Liver (tissue), 9 donors: ENCODE data around the gene EEFSEC. TPM values are rescaled to one million over a fixed set of nuclear protein-coding genes. Genes with fewer than 3 reads are reported as not detected.

Experiments used
- DNase-seq: peaks from one replicate; pipeline ENCODE4 v3.0.0-alpha.2; 2017; ENCODE audit warnings: low spot score
- H3K27ac ChIP-seq, 2 donors: one replicate each; pipeline ENCODE4 v1.7.0; 2013; ENCODE audit warnings: inconsistent platforms in 2 of 2, low read length in 2 of 2, control low read depth in 1 of 2, low read depth in 1 of 2, mild to moderate bottlenecking in 1 of 2
- H3K27me3 ChIP-seq, 4 donors: one replicate each; pipeline versions ENCODE4 v1.6.1 to v1.7.0; 2013; ENCODE audit warnings: low read length in 3 of 4, inconsistent platforms in 1 of 4, mild to moderate bottlenecking in 1 of 4, moderate library complexity in 1 of 4; ENCODE audit not compliant: control insufficient read depth in 4 of 4, insufficient read depth in 4 of 4
- H3K36me3 ChIP-seq, 4 donors: one replicate each; pipeline versions ENCODE4 v1.6.1 to v1.7.0; 2013; ENCODE audit warnings: low read length in 3 of 4, mild to moderate bottlenecking in 3 of 4, low read depth in 1 of 4, moderate library complexity in 1 of 4; ENCODE audit not compliant: control insufficient read depth in 4 of 4, insufficient read depth in 3 of 4
- H3K4me1 ChIP-seq, 4 donors: one replicate each; pipeline versions ENCODE4 v1.6.1 to v1.7.0; 2013; ENCODE audit warnings: low read length in 3 of 4, mild to moderate bottlenecking in 3 of 4, moderate library complexity in 1 of 4; ENCODE audit not compliant: control insufficient read depth in 4 of 4, insufficient read depth in 4 of 4
- H3K4me3 ChIP-seq, 3 donors: one replicate each; pipeline versions ENCODE4 v1.6.1 to v1.7.0; 2013; ENCODE audit warnings: low read length in 3 of 3, control low read depth in 1 of 3, low read depth in 1 of 3, mild to moderate bottlenecking in 1 of 3
- H3K9ac ChIP-seq, 2 donors: one replicate each; pipeline ENCODE4 v1.7.0; 2013; ENCODE audit warnings: low read length in 2 of 2, mild to moderate bottlenecking in 2 of 2, moderate library complexity in 2 of 2, control low read depth in 1 of 2, low read depth in 1 of 2
- H3K9me3 ChIP-seq, 4 donors: one replicate each; pipeline versions ENCODE4 v1.6.1 to v1.7.0; 2013; ENCODE audit warnings: low read length in 3 of 4; ENCODE audit not compliant: control insufficient read depth in 4 of 4
- CTCF ChIP-seq: fragments of 150-350 bp; IDR thresholded peaks from 2 replicates; pipeline ENCODE4 v1.5.1; 2017; ENCODE audit warnings: improper control_type of control experiment, low read depth, low read length; ENCODE audit not compliant: missing input control
- EGR1 ChIP-seq, 2 donors: IDR thresholded peaks; 2 replicates each; pipeline ENCODE4 v1.6.1; 2016 to 2018; ENCODE audit warnings: antibody characterized with exemption in 2 of 2, low read depth in 2 of 2
- FOXA1 ChIP-seq: IDR thresholded peaks from 2 replicates; pipeline ENCODE4 v1.6.1; 2016; ENCODE audit warnings: antibody characterized with exemption
- FOXA2 ChIP-seq: IDR thresholded peaks from 2 replicates; pipeline ENCODE4 v1.6.1; 2016; ENCODE audit warnings: antibody characterized with exemption
- GABPA ChIP-seq, 2 donors: IDR thresholded peaks in 1 of 2; conservative IDR thresholded peaks in 1 of 2; 2 replicates each; pipeline ENCODE4 v1.6.1; 2016; ENCODE audit warnings: antibody characterized with exemption in 2 of 2, mild to moderate bottlenecking in 1 of 2, moderate library complexity in 1 of 2
- HNF4A ChIP-seq, 2 donors: conservative IDR thresholded peaks; 2 replicates each; pipeline ENCODE4 v1.6.1; 2016; ENCODE audit warnings: antibody characterized with exemption in 2 of 2, mild to moderate bottlenecking in 2 of 2
- HNF4G ChIP-seq: IDR thresholded peaks from 2 replicates; pipeline ENCODE4 v1.6.1; 2016; ENCODE audit warnings: antibody characterized with exemption
- MAX ChIP-seq: IDR thresholded peaks from 2 replicates; pipeline ENCODE4 v1.6.1; 2016; ENCODE audit warnings: antibody characterized with exemption
- RAD21 ChIP-seq, 2 donors: IDR thresholded peaks; 2 replicates each; pipeline ENCODE4 v1.6.1; 2016; ENCODE audit warnings: antibody characterized with exemption in 2 of 2, mild to moderate bottlenecking in 2 of 2
- REST ChIP-seq: IDR thresholded peaks from 2 replicates; pipeline ENCODE4 v1.6.1; 2016; ENCODE audit warnings: antibody characterized with exemption, mild to moderate bottlenecking
- RXRA ChIP-seq, 2 donors: IDR thresholded peaks; 2 replicates each; pipeline ENCODE4 v1.6.1; 2017 to 2018; ENCODE audit warnings: antibody characterized with exemption in 2 of 2, mild to moderate bottlenecking in 1 of 2
- SP1 ChIP-seq: IDR thresholded peaks from 2 replicates; pipeline ENCODE4 v1.6.1; 2018; ENCODE audit warnings: antibody characterized with exemption, mild to moderate bottlenecking
- WGBS: extraction: QIAGEN DNeasy Blood & Tissue Kit; methylation state at CpG from one replicate; pipeline ENCODE4 v1.1.7; 2013; 5-methylcytosine and 5-hydroxymethylcytosine counted together
- polyA plus RNA-seq, 2 donors: library from polyadenylated mRNA; stranded (reverse) in 1 of 2; unstranded in 1 of 2; fragments of 200-250 nt in 1 of 2; fragments of >200 nt in 1 of 2; fragmentation: Nextera tagmentation in 1 of 2; extraction: Ambion mirVana in 1 of 2; gene quantifications; one replicate each; pipeline versions ENCODE4 v1.2.1 to v1.2.3, GENCODE V29; 2013 to 2015
- total RNA-seq, 2 donors: library from RNA; depleted of rRNA; stranded (reverse); fragments of >200 nt; gene quantifications; one replicate each; pipeline ENCODE4 v1.2.3, GENCODE V29; 2014
- donor health status: healthy.
- donor health status: healthy.
- donor health status: healthy.
- donor health status: healthy.
- donor health status: healthy.

The EEFSEC gene
- total and polyA plus RNA-seq, 4 donors = 8.4 to 13.1 (median 10.7) TPM

- no peak for TF ChIP-seq REST
- no peak for TF ChIP-seq GABPA (IDR thresholded peaks at IDR 0.05 in 1 of 2, conservative IDR thresholded peaks at IDR 0.05 in 1 of 2)
- TF ChIP-seq EGR1 (IDR thresholded peaks at IDR 0.05; ENCODE audit: low read depth in 2 of 2) = no peak
- no peak for TF ChIP-seq HNF4A (conservative IDR thresholded peaks at IDR 0.05)
- no peak for TF ChIP-seq FOXA2
These were observed 215.3 kb downstream of the EEFSEC start (continued) for GRCh38 chr3:128368626-128369025.

- WGBS = 93% methylated on average over 2 of the region's 2 CpGs
- no peak for TF ChIP-seq EGR1 (IDR thresholded peaks at IDR 0.05; ENCODE audit: low read depth in 2 of 2)
- TF ChIP-seq SP1 = no peak
- TF ChIP-seq HNF4G = no peak
- TF ChIP-seq GABPA (IDR thresholded peaks at IDR 0.05 in 1 of 2, conservative IDR thresholded peaks at IDR 0.05 in 1 of 2) = no peak
- no peak for TF ChIP-seq MAX
- TF ChIP-seq RXRA (IDR thresholded peaks at IDR 0.05) = no peak
- TF ChIP-seq RAD21 (IDR thresholded peaks at IDR 0.05) = no peak
- no peak for TF ChIP-seq REST
- no peak for TF ChIP-seq FOXA1
- TF ChIP-seq CTCF = no peak
- no peaks in the 10 kb centered on the region for H3K9me3 ChIP-seq
- H3K27me3 ChIP-seq = no peaks in the 10 kb centered on the region
- H3K36me3 ChIP-seq = peaks cover 0 to 15% (median 4%) of the 10 kb centered on the region in 4 donors
- no peak overlapping the region for H3K9ac ChIP-seq
- no peak overlapping the region for H3K4me3 ChIP-seq
- DNase-seq = no peak
- no peak overlapping the region for H3K27ac ChIP-seq
- no peaks in the 10 kb centered on the region for H3K4me1 ChIP-seq
These were observed 215.9 kb downstream of the EEFSEC start for GRCh38 chr3:128369121-128369703.
